Hindlimb muscle (tissue), 1 donor: ENCODE measurements around the gene HOXA1. TPM values are rescaled to one million over a fixed set of nuclear protein-coding genes. Genes with fewer than 3 reads are reported as not detected.
A peak's percentile ranks its signal among the peaks of the same experiment; 100 is the strongest.

Experiments
- DNase-seq: peaks from one replicate; pipeline ENCODE4 v3.0.0-alpha.2; 2013
- polyA plus RNA-seq: library from polyadenylated mRNA; unstranded; fragments of 120-200 nt; gene quantifications from one replicate; pipeline ENCODE4 v1.2.1, GENCODE V29; 2013; ENCODE audit not compliant: insufficient read length

Gene HOXA1
- polyA plus RNA-seq, 1 donor, result 0.50 TPM

GRCh38 chr7:27116962-27117886 is 21.4 kb upstream of the HOXA1 start:
- DNase-seq, result no peak

GRCh38 chr7:27116031-27116961 is 20.5 kb upstream of the HOXA1 start:
- no peak for DNase-seq

GRCh38 chr7:27115221-27116026 is 19.6 kb upstream of the HOXA1 start:
- DNase-seq, result no peak

DNA sequence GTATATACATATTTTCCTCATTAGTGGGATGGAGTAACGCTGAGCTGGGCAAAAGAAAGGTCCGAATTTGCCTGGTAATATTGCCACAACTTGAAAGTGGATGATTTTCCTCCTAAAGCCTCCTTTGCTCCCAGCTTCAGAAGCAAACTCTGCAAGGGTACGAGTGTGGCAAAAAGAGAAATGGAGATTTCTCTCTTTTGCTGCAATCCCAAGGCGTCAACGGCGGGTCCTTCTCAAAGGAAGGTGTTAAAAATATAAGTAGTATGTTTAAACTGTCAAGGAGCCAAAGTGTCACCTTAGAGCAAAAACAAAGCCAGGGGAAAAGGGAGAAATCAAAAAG is 19.1 kb upstream of the HOXA1 start:
- no peak for DNase-seq

GRCh38 chr7:27113991-27114769 is 18.4 kb upstream of the HOXA1 start:
- no peak for DNase-seq

- peak; percentile 68 for DNase-seq
These were observed 17.5 kb upstream of the HOXA1 start for GRCh38 chr7:27112955-27113949.

GRCh38 chr7:27112361-27112760 is 16.6 kb upstream of the HOXA1 start:
- DNase-seq, result no peak

DNA sequence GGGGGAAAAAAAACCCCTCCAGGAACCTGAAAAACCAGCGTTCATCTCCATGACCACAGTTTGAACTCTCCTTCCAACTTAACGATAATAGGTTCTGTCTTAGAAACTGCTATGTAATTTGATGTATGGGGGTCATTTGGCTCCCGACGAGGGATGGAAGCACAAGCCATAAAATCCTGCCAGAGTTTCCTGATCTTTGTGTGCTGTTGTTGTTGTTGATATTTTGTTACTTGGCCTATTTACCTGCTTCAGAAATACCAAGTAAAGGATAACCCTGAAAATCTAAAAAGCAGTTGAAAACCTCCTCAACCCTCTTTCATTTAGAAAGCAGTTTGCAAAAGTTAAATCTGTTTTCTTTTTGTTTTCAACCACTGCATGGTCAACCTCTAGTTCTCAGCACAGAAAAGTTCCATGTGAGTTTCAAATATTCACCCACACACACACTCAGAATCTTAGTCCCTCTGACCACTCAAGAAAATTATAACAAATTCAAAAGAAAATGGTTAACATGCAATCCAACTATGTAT is 16.0 kb upstream of the HOXA1 start:
- no peak for DNase-seq

GRCh38 chr7:27111042-27111750 is 15.4 kb upstream of the HOXA1 start:
- no peak for DNase-seq

DNA sequence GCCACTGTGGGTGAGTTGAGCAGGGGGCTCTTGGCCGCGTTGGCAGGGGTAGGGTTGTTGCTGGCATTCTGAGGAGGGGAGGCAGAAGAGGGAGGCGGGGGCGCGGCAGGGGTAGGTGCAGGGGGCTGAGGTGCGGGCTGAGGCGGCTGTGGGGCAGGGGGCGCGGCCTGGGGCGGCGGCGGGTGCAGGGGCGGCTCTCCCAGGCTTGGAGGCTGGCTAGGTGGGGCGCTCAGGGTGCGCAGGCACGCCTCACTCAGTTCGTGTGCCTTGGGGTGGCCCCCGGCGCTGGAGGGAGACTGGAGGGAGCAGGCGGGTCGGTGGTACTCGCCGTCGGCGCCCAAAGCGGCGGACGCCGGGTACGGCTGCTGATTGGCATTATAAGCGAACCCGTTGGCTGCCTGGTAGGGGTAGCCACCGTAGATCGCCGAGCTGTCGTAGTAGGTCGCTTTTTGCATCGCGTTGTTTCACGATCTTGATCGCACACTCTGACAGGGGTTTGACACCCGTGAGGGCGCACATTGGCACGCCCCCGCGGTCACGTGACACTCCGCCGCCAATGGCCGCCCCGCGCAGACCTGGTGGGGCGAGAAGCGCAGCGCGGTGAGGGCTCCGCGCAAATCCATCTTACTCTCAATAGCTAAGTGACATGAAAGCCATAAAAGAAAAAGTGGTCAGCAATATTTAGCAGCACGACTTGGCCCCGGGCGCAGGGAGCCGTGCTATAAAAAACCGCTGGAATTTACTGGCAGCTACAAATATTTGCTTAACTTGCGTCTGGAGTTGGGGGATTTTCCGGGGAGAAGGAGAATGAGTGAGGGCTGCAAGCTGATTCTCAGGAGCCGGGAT is 14.6 kb upstream of the HOXA1 start:
- DNase-seq, result peak; percentile 53

DNA sequence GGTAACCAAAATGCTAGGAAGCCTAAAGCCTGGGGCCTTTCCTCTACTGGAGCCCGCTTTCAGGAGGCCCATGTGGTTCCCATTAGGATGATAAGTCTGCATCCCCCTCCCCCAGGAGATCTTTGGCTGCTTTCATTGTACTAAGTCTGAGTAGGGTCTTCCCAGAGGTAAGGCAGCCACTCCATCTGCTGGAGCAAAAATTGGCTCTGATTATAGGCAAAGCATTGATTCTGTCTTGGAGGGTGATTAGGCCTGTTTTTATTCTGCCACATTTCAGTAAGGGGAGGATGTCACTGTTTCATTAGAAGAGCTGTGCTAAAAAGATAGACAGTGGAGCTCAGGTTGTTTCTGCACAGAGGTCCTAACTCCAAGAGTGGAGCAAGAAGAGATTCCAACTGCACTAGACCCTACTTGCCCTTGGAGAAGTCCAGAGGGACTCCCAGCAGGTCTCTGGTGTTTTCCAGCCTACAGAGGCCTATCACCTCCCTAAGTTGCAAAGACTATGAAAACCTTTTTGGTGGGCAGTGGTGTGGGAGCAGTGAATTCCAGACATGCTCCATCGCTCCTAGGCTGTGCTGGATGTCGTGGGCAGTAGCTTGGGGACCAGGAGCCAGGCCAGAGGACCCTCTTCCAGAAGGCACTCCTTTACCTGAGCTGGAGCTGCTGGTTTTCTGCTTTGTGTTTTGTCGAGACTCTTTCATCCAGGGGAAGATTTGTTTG is 13.8 kb upstream of the HOXA1 start:
- DNase-seq, result no peak

DNA sequence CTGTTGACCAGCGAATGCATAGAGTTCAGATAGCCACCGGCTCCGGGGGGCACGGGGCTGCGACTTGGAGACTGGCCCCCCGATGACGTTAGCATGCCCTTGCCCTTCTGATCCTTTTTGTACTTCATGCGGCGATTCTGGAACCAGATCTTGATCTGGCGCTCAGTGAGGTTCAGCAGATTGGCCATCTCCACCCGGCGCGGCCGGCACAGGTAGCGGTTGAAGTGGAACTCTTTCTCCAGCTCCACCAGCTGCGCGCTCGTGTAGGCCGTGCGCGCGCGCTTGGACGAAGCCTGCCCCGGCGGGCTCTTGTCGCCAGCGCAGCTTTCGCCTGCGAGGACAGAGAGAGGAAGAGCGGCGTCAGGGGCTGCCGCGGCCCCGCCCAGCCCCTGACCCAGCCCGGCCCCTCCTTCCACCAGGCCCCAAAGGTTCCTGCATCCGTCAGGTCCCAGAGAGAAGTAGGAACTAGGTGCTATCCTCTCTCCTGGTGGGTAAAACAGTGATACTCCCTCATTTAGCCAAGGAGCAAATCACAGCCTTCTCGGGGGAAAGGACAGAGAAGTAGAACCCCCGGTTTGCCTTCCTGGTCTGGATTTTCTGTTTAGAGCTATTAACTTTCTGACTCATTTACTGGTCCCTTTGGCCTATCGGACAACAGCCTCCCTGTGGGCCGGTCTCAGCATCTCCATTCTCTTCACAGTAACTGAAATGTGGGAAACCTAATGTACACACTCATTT is 12.8 kb upstream of the HOXA1 start:
- no peak for DNase-seq

DNA sequence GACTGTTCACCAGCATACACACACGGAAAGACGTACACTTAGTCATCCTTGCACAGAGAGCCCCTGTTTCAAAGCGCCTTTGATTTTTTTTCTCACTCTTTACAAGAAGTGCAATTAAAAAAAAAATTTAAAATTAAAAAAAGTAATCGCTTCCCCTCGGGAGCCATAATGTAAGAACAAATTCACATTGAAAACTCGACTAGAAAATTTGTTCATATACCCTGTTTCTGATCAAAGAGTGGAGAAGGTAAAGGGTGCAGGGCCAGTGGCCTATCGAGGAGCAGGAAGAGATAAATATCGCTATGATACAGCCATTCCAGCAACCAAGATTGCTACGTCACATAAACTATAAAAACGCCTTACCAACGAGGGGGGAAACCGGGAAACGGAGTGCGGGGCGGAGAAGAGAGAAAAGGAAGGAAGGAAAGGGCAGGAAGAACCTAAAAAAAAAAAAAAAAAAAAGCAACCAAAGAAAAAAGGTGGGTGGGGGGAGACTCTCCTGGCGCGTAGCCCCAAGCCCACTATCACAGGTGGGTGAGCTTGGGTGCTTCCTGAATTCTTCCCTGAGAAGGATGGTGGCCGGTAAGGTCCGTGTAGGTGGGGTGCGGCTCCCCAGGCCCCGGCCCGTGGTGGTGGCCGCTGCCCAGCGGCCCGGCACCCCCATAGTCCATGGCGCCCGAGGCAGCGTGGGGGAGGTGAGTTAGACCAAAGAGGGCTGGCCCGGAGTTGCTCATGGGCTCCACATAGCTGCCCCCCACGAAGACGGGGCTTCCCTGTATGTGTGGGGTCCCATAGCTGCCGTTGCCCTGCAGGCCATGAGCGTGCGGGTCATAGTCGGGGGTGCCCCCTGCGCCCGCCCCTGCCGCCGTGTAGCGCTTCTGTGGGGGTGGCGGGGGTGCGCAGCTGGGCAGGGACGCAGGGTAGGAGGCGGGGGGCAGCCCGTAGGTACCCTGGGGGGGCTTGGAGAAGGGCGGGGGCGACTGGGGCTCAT is 11.9 kb upstream of the HOXA1 start:
- DNase-seq, result no peak

DNA sequence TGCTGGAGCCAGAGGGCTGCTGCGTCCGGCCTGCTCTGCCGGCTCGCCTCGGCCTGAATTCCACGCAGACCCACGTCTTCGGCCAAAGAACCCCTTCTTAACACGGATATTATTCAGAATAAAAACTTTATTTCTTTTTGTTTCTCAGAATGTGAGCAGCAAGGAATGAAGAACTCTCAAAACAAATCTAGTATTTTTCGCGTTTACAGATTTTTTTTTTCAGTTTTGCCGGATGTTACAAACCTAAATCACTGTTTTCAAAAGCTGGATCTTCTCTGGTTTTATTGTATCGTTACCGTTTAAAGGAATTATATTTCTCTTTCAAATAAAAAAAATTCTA is 11.1 kb upstream of the HOXA1 start:
- DNase-seq, result no peak

- no peak for DNase-seq
These were observed 10.5 kb upstream of the HOXA1 start for GRCh38 chr7:27106181-27106900.
